SU-DHL-6 (cell line): Measurements from ENCODE around the gene UNG.

ENCODE experiments used
- H2AFZ ChIP-seq: fragments of 200-600 bp; sonication (generic); 2 replicates; pipeline ENCODE4 v1.6.1; 2014; ENCODE audit warnings: low read depth, mild to moderate bottlenecking, moderate library complexity, mixed read lengths, antibody characterized with exemption, low read length; ENCODE audit not compliant: severe bottlenecking
- H3F3A ChIP-seq: fragments of 200-600 bp; shearing (Covaris generic); 2 replicates; pipeline ENCODE4 v1.6.0; 2016; ENCODE audit warnings: antibody characterized with exemption, mild to moderate bottlenecking; ENCODE audit not compliant: insufficient read depth
- H3K27ac ChIP-seq: fragments of 200-600 bp; sonication (generic); 2 replicates; pipeline ENCODE4 v1.5.1; 2016; ENCODE audit warnings: low read depth, mild to moderate bottlenecking, low read length, moderate library complexity, mixed read lengths
- H3K27me3 ChIP-seq: fragments of 200-600 bp; sonication (generic), shearing (Covaris generic); 2 replicates; pipeline ENCODE4 v1.6.0; 2014; ENCODE audit warnings: mild to moderate bottlenecking, low read length
- H3K36me3 ChIP-seq: fragments of 200-600 bp; sonication (generic); 2 replicates; pipeline ENCODE4 v1.6.1; 2014; ENCODE audit warnings: mild to moderate bottlenecking, low read length, mixed read lengths
- H3K4me2 ChIP-seq: fragments of 300-600, 200-600 bp; shearing (Covaris generic), sonication (generic); 2 replicates; pipeline ENCODE4 v1.6.0; 2014; ENCODE audit warnings: low read length, low read depth, mild to moderate bottlenecking; ENCODE audit not compliant: poor library complexity, severe bottlenecking
- H3K4me3 ChIP-seq: fragments of 200-600 bp; sonication (generic); 2 replicates; pipeline ENCODE4 v1.5.1; 2014; ENCODE audit warnings: antibody characterized with exemption, low read length, mild to moderate bottlenecking, mixed read lengths; ENCODE audit not compliant: insufficient read depth, poor library complexity, severe bottlenecking
- H3K79me2 ChIP-seq: fragments of 200-600 bp; sonication (generic); 2 replicates; pipeline ENCODE4 v1.6.1; 2014; ENCODE audit warnings: mild to moderate bottlenecking, low read length, moderate library complexity; ENCODE audit not compliant: insufficient read depth
- H3K9ac ChIP-seq: fragments of 200-600 bp; sonication (generic); 2 replicates; pipeline ENCODE4 v1.7.0; 2014; ENCODE audit warnings: mild to moderate bottlenecking, low read length
- H3K9me2 ChIP-seq: fragments of 200-600 bp; sonication (generic); replicated peaks from 2 replicates; pipeline ENCODE4 v1.6.1; 2014; ENCODE audit warnings: low read length; ENCODE audit not compliant: insufficient read depth
- H3K9me3 ChIP-seq: fragments of 200-600 bp; sonication (generic); 2 replicates; pipeline ENCODE4 v1.6.1; 2014; ENCODE audit warnings: low read length, mixed read lengths; ENCODE audit not compliant: insufficient read depth
- H4K20me1 ChIP-seq: fragments of 200-600 bp; sonication (generic); 2 replicates; pipeline ENCODE4 v1.6.1; 2014; ENCODE audit warnings: low read depth, mild to moderate bottlenecking, antibody characterized with exemption, low read length, moderate library complexity, mixed read lengths
- EZH2phosphoT487 ChIP-seq: fragments of 200-600 bp; sonication (generic), shearing (Covaris generic); conservative IDR thresholded peaks from 2 replicates; pipeline ENCODE4 v1.6.1; 2018; ENCODE audit warnings: mild to moderate bottlenecking, antibody characterized with exemption, low read length, moderate library complexity, mixed read lengths
- TF ChIP-seq, protein P1 (sequence below): fragments of 200-600 bp; sonication (generic); IDR thresholded peaks from one replicate; pipeline ENCODE4 v1.5.1; 2017; ENCODE audit warnings: antibody characterized with exemption, mild to moderate bottlenecking, low read length, moderate library complexity; ENCODE audit not compliant: insufficient read depth, poor library complexity, severe bottlenecking

Gene UNG

DNA sequence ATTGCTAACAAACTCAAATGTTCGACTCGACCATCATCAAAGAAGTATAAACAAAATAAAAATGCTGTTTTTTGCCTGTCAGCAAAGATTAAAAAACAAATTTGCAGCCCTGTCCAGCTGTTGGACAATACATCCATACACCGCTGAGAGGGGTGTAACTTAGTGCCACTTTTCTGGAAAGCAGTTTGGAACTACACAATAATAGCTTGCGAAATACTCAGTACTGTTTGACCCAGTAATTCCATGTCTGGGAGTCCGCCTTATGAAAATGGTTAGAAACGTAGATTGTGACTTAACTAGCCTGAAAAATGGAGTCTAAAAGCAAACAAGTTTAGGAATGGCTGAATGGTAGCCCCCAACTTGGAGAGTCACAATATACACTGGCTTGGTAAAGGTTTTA lies 38.6 kb upstream of the UNG start:
- Histone ChIP-seq H2AFZ (no peak overlapping the region), H3F3A (peaks cover 43% of the 10 kb centered on the region), H3K4me2 (no peak overlapping the region), H3K9me3 (no peaks in the 10 kb centered on the region), H3K9ac (no peak overlapping the region), H3K27me3 (no peaks in the 10 kb centered on the region), H3K27ac (peak overlapping the region; percentile 22; the same call in 1 of the 2 replicates), H3K9me2 (no peaks in the 10 kb centered on the region), H3K79me2 (peaks cover 4% of the 10 kb centered on the region; the same call in 1 of the 2 replicates), H3K36me3 (peaks cover 7% of the 10 kb centered on the region), H4K20me1 (no peaks in the 10 kb centered on the region), H3K4me3 (no peak overlapping the region)
- TF ChIP-seq, protein P1, sequence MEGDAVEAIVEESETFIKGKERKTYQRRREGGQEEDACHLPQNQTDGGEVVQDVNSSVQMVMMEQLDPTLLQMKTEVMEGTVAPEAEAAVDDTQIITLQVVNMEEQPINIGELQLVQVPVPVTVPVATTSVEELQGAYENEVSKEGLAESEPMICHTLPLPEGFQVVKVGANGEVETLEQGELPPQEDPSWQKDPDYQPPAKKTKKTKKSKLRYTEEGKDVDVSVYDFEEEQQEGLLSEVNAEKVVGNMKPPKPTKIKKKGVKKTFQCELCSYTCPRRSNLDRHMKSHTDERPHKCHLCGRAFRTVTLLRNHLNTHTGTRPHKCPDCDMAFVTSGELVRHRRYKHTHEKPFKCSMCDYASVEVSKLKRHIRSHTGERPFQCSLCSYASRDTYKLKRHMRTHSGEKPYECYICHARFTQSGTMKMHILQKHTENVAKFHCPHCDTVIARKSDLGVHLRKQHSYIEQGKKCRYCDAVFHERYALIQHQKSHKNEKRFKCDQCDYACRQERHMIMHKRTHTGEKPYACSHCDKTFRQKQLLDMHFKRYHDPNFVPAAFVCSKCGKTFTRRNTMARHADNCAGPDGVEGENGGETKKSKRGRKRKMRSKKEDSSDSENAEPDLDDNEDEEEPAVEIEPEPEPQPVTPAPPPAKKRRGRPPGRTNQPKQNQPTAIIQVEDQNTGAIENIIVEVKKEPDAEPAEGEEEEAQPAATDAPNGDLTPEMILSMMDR, result no peak
- no peak for TF ChIP-seq EZH2phosphoT487

DNA sequence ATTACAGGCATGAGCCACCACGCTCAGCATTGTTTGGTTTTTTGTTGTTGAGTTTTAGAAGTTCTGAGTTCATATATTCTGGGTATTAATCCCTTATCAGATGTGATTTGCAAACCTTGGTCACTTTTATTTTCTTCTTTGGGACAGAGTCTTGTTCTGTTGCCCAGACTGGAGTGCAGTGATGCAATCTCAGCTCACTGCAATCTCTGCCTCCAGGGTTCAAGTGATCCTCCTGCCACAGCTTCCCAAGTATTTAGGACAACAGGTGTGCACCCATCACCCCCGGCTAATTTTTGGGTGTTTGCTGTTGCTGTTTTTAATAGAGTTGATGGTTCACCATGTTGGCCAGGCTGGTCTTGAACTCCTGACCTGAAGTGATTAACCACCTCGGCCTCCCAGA lies 33.3 kb upstream of the UNG start:
- Histone ChIP-seq H3K9me3 (no peaks in the 10 kb centered on the region), H2AFZ (no peak overlapping the region), H3K36me3 (peaks cover 4% of the 10 kb centered on the region; the same call in 1 of the 2 replicates), H3K27me3 (no peaks in the 10 kb centered on the region), H3K27ac (no peak overlapping the region), H3K9me2 (no peaks in the 10 kb centered on the region), H4K20me1 (no peaks in the 10 kb centered on the region), H3K4me2 (no peak overlapping the region), H3K9ac (no peak overlapping the region), H3K4me3 (no peak overlapping the region), H3K79me2 (no peaks in the 10 kb centered on the region), H3F3A (peaks cover 33% of the 10 kb centered on the region)
- TF ChIP-seq, protein P1, result no peak
- no peak for TF ChIP-seq EZH2phosphoT487

DNA sequence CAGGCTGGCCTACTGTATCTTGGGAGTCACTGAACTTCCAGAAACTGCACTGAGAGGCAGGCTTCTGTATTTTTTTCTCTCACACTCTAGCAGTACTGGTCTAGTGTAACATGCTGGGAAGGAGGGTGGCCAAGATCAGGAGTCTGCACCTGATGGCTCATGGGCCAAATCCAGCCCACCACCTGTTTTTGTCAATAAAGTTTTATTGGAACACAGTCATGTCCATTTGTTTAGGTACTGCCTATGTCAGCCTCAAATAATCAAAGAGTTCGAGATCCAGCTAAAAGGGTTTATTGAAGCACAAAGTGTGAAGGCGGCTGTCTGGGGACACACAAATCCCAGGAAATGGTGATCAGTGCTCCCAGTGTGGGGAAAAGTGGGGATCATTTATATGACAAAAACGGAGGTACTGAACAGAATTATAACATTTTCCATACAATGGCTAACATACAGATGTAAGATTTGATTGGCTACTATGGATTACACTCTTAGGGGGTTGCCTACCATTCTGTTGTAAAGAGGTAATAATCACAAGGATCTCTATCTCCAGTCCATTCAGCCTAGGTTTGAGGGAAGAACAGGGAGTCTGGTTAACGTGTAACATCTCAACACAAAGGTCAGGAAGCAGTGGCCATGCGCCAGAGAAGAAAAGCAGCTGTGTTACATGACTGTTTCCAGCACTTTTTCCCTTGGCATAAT lies 32.1 kb upstream of the UNG start:
- no peak overlapping the region for H3K27ac ChIP-seq
- no peaks in the 10 kb centered on the region for H4K20me1 ChIP-seq
- no peaks in the 10 kb centered on the region for H3K79me2 ChIP-seq
- no peak for TF ChIP-seq EZH2phosphoT487
- TF ChIP-seq, protein P1, result no peak
- H3K4me3 ChIP-seq, result no peak overlapping the region
- H3K4me2 ChIP-seq, result no peak overlapping the region
- H3K27me3 ChIP-seq, result no peaks in the 10 kb centered on the region
- no peaks in the 10 kb centered on the region for H3K9me2 ChIP-seq
- H3K9ac ChIP-seq, result no peak overlapping the region
- H3K9me3 ChIP-seq, result no peaks in the 10 kb centered on the region
- H3K36me3 ChIP-seq, result peaks cover 4% of the 10 kb centered on the region; the same call in 1 of the 2 replicates
- peaks cover 25% of the 10 kb centered on the region for H3F3A ChIP-seq
- H2AFZ ChIP-seq, result no peak overlapping the region
